ENCODE data around the gene CHST7. TPM values are rescaled to one million over a fixed set of nuclear protein-coding genes. Genes with fewer than 3 reads are reported as not detected.
A peak's percentile ranks its signal among the peaks of the same experiment; 100 is the strongest.

The CHST7 gene
- total and polyA plus RNA-seq, 8 donors: 0.65 to 2.1 (median 1.1) TPM

DNA sequence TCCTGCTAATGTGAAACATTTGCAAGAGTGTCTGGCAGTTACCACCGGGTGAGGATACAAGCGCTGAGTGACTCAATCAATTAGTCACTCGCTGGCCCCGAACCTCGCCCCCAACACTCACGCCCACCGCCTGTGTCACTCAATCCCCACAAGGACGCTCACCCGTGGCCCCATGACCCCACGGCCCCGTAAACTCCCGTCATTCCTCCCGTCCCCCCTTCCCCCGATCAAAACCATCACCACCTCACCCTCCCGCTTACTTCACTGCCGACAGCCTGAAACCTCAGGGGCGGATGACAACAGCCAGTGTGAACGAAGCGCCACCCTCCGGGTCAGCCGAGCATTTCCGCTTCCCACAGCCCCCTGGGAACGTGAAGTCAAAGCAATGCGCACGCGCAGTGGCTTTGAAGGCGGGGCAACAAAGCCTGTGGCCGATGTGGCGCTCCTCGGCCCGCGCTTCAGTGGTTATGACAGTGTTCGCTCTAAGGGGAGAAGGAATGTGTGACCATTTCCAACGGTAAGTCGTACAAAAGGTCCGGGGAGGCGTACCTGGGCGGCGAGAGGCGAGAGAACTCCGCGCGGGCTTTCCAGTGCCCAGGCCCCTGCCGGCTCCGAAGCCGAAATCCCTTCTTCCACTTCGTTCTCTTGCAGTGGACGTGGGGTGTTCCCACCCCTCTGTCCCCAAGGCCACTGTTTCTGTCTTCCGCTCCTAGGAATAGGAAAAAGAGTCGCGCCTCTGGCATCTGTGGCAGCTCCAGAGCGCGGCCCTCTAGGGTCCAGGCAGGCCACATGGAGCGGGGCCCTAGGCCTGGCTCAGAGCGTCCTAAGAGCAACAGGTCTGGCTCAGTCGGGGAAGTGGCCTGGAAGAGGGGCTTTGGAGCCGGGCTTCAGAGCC, 28.2 kb upstream of the CHST7 start, which contains the start of gene ZNF674:
Gene ZNF674 (minus strand): TSS at position 311 of the 895 bp plus-strand sequence. CDS start 3,334 bp downstream, outside the sequence.
- TF ChIP-seq, protein P1, sequence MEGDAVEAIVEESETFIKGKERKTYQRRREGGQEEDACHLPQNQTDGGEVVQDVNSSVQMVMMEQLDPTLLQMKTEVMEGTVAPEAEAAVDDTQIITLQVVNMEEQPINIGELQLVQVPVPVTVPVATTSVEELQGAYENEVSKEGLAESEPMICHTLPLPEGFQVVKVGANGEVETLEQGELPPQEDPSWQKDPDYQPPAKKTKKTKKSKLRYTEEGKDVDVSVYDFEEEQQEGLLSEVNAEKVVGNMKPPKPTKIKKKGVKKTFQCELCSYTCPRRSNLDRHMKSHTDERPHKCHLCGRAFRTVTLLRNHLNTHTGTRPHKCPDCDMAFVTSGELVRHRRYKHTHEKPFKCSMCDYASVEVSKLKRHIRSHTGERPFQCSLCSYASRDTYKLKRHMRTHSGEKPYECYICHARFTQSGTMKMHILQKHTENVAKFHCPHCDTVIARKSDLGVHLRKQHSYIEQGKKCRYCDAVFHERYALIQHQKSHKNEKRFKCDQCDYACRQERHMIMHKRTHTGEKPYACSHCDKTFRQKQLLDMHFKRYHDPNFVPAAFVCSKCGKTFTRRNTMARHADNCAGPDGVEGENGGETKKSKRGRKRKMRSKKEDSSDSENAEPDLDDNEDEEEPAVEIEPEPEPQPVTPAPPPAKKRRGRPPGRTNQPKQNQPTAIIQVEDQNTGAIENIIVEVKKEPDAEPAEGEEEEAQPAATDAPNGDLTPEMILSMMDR (IDR thresholded peaks at IDR 0.05): no peak
- ATAC-seq (peak; percentile 97 to 99 (median 98)), DNase-seq (peak; percentile 86 to 97 (median 90)), FAIRE-seq (no peak)
- peaks cover 0 to 10% (median 0%) of the 10 kb centered on the region in 3 donors for H3K4me1 ChIP-seq
- peaks cover 0 to 3% (median 0%) of the 10 kb centered on the region in 4 donors for H3K27me3 ChIP-seq
- WGBS, 2 donors: 0 to 28% methylated on average over 57 of the region's 57 CpGs
- peak within 1 kb of the TSS; percentile 5 to 68 (median 36) for H3K27ac ChIP-seq
- H3K9me3 ChIP-seq: no peaks in the 10 kb centered on the region
- no peaks in the 10 kb centered on the region for H3K36me3 ChIP-seq
- intact Hi-C loops (cut with DNase I): no loop called here
- peak within 1 kb of the TSS; percentile 27 to 59 (median 48) for H3K4me3 ChIP-seq

DNA sequence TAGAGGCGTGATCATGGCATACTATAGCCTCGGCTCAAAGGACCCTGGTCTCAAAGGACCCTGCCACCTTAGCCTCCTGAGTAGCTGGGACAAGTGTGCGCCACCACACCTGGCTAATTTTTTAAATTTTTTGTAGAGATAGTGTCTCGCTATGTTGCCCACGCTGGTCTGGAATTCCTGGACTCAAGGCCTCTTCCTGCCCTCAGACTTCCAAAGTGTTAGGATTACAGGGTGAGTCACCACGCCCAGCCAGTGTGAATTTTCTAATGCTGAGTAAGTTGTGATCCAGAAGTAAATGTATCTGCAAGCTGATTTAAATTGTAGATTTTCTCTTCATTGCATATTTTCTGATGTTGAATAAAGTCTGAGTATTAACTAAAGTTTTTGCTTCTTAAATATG, 25.7 kb upstream of the CHST7 start:
- WGBS, 2 donors: 79 to 89% methylated on average over 6 of the region's 6 CpGs
- intact Hi-C loops (cut with DNase I): no loop called here
- Histone ChIP-seq H3K4me3 (no peak overlapping the region), H3K9me3 (no peaks in the 10 kb centered on the region), H3K36me3 (no peaks in the 10 kb centered on the region), H3K27me3 (peaks cover 0 to 6% (median 0%) of the 10 kb centered on the region in 4 donors), H3K27ac (no peak overlapping the region), H3K4me1 (peaks cover 0 to 10% (median 0%) of the 10 kb centered on the region in 3 donors)
- TF ChIP-seq, protein P1 (IDR thresholded peaks at IDR 0.05): no peak
- ATAC-seq (no peak), FAIRE-seq (no peak), DNase-seq (no peak)

DNA sequence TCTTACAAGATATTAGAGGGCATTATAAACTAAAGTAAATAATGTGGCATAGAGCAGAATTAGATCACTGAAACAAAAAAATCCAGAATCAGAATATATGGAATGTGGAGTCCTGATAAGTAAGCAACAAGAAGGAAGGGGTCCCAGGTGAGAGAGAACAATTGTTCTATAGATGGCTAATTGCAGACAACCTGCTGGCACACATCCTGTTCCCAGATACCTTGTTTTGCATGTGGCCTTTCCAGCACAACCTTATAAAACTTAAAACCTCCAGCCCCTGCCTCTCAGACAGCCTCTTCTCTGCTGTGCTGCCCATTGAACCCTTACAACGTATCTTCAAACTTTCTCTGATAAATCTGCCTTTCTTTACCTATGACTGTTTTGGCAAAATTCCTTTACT, 23.7 kb upstream of the CHST7 start:
- intact Hi-C loops (cut with DNase I): no loop called here
- Histone ChIP-seq H3K27me3 (peaks cover 0 to 6% (median 0%) of the 10 kb centered on the region in 4 donors), H3K9me3 (no peaks in the 10 kb centered on the region), H3K27ac (no peak overlapping the region), H3K4me3 (no peak overlapping the region), H3K36me3 (no peaks in the 10 kb centered on the region), H3K4me1 (peaks cover 0 to 10% (median 0%) of the 10 kb centered on the region in 3 donors)
- TF ChIP-seq, protein P1 (IDR thresholded peaks at IDR 0.05): no peak
- DNase-seq (no peak), ATAC-seq (no peak), FAIRE-seq (no peak)
- 70% methylated on average over 1 of the region's 1 CpG for WGBS, 2 donors

DNA sequence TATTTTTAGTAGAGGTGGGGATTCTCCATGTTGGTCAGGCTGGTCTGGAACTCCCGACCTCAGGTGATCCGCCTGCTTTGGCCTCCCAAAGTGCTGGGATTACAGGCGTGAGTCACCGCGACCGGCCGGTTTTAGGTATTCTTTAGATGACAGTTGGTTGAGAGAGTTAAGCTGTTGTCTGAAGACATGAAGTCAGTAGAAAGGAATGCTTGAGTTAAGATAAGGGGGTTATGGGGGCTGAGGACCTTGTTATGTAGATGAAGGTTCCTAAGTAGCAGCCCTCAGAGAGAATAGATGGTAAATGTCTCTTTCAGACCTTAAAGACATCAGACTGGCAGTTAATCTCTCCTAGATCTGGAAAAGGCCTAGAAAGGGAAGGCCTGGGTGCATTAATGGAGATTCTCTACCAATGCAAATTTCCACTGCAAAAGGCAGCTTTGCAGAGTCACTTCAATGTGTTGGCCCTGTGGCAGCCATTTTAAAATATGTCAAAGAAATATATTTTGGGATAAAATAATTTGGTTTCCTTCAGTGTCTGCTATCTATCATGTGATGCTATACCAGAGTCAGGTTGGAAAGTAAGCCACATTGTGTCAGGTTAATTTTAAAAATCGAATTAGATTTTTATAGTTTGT, 22.0 kb upstream of the CHST7 start:
- TF ChIP-seq, protein P1 (IDR thresholded peaks at IDR 0.05): no peak
- ATAC-seq: no peak
- no peak overlapping the region for H3K27ac ChIP-seq
- FAIRE-seq: no peak
- H3K9me3 ChIP-seq: no peaks in the 10 kb centered on the region
- no peak overlapping the region for H3K4me3 ChIP-seq
- H3K4me1 ChIP-seq: peaks cover 0 to 9% (median 0%) of the 10 kb centered on the region in 3 donors
- H3K27me3 ChIP-seq: peaks cover 0 to 6% (median 0%) of the 10 kb centered on the region in 4 donors
- WGBS, 2 donors: 63 to 86% methylated on average over 8 of the region's 8 CpGs
- no peak for DNase-seq
- intact Hi-C loops (cut with DNase I): no loop called here
- H3K36me3 ChIP-seq: no peaks in the 10 kb centered on the region

Data from pancreas (tissue), 10 donors.